ENCODE results near the gene LINGO3. TPM values are rescaled to one million over a fixed set of nuclear protein-coding genes. Genes with fewer than 3 reads are reported as not detected.

The LINGO3 gene
- total and polyA plus RNA-seq, 2 donors (not counting 1 experiment from before 2014, with no cell fraction given), result 1.1 to 3.9 TPM

GRCh38 chr19:2334986-2335846 lies 27.3 kb upstream of the LINGO3 start:
- H3K36me3 ChIP-seq (replicated peaks in 1 of 2; ENCODE audit: control extremely low read depth in 1 of 2, control insufficient read depth in 1 of 2, extremely low read depth in 1 of 2, insufficient read depth in 2 of 2, low read length in 1 of 2), result peaks cover 0 to 45% of the 10 kb centered on the region in 2 experiments
- 96% methylated on average over 14 of the region's 26 CpGs for WGBS (ENCODE audit: insufficient coverage)
- Mint-ChIP-seq H3K4me1 (peaks cover 53% of the 10 kb centered on the region), H3K4me3 (peak overlapping the region; percentile 73), H3K9me3 (ENCODE audit: insufficient read depth) (peaks cover 2% of the 10 kb centered on the region), H3K27me3 (no peaks in the 10 kb centered on the region), H3K27ac (peak overlapping the region; percentile 87)
- no peak overlapping the region for H3K27ac ChIP-seq (ENCODE audit: low read length in 2 of 2)
- H3K4me3 ChIP-seq (ENCODE audit: control extremely low read depth in 1 of 5, extremely low read depth in 1 of 5, insufficient read depth in 1 of 5, low read depth in 2 of 5, low read length in 4 of 5), result no peak overlapping the region
- ATAC-seq (ENCODE audit: low read depth), result no peak
- H3K79me2 ChIP-seq (ENCODE audit: control insufficient read depth, insufficient read depth, low read length), result peaks cover 80% of the 10 kb centered on the region
- H3K9ac ChIP-seq (ENCODE audit: low read length), result no peak overlapping the region
- H3K4me1 ChIP-seq (ENCODE audit: control insufficient read depth in 2 of 2, insufficient read depth in 2 of 2, low read length in 2 of 2), result peaks cover 37 to 42% of the 10 kb centered on the region in 2 donors
- H3K27me3 ChIP-seq (replicated peaks in 1 of 4; ENCODE audit: control extremely low read depth in 1 of 4, control insufficient read depth in 3 of 4, insufficient read depth in 4 of 4, low read length in 3 of 4), result no peaks in the 10 kb centered on the region
- peaks cover 0 to 11% (median 0%) of the 10 kb centered on the region in 3 donors for H3K9me3 ChIP-seq (ENCODE audit: control extremely low read depth in 1 of 3, control insufficient read depth in 2 of 3, insufficient read depth in 1 of 3, low read length in 2 of 3)
- no peak overlapping the region for H3K4me2 ChIP-seq (replicated peaks; ENCODE audit: low read depth, low read length, poor library complexity, severe bottlenecking)
- no peak for TF ChIP-seq EZH2 (IDR thresholded peaks at IDR 0.05; ENCODE audit: borderline replicate concordance, insufficient read depth, low read depth, low read length, poor library complexity, severe bottlenecking)
- TF ChIP-seq, protein P1, sequence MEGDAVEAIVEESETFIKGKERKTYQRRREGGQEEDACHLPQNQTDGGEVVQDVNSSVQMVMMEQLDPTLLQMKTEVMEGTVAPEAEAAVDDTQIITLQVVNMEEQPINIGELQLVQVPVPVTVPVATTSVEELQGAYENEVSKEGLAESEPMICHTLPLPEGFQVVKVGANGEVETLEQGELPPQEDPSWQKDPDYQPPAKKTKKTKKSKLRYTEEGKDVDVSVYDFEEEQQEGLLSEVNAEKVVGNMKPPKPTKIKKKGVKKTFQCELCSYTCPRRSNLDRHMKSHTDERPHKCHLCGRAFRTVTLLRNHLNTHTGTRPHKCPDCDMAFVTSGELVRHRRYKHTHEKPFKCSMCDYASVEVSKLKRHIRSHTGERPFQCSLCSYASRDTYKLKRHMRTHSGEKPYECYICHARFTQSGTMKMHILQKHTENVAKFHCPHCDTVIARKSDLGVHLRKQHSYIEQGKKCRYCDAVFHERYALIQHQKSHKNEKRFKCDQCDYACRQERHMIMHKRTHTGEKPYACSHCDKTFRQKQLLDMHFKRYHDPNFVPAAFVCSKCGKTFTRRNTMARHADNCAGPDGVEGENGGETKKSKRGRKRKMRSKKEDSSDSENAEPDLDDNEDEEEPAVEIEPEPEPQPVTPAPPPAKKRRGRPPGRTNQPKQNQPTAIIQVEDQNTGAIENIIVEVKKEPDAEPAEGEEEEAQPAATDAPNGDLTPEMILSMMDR (IDR thresholded peaks at IDR 0.05), result no peak
- DNase-seq, result peak; percentile 42
- H4K20me1 ChIP-seq (ENCODE audit: control insufficient read depth, insufficient read depth, low read length, poor library complexity, severe bottlenecking), result peaks cover 55% of the 10 kb centered on the region
- ChIA-PET POLR2A (interaction anchor here (0.6 kb wide), 1 partner anchor 72 kb away, joined by 6 read pairs; no protein-coding TSS in a partner anchor), CTCF (no interaction called here)
- intact Hi-C loops (cut with micrococcal nuclease), result no loop called here
- no peak overlapping the region for H2AFZ ChIP-seq (ENCODE audit: insufficient read depth, low read depth, low read length, poor library complexity, severe bottlenecking)

GRCh38 chr19:2334426-2334825 lies 26.5 kb upstream of the LINGO3 start:
- peaks cover 47% of the 10 kb centered on the region for H4K20me1 ChIP-seq (ENCODE audit: control insufficient read depth, insufficient read depth, low read length, poor library complexity, severe bottlenecking)
- peaks cover 0 to 11% (median 0%) of the 10 kb centered on the region in 3 donors for H3K9me3 ChIP-seq (ENCODE audit: control extremely low read depth in 1 of 3, control insufficient read depth in 2 of 3, insufficient read depth in 1 of 3, low read length in 2 of 3)
- H3K79me2 ChIP-seq (ENCODE audit: control insufficient read depth, insufficient read depth, low read length), result peaks cover 87% of the 10 kb centered on the region
- no peak overlapping the region for H3K9ac ChIP-seq (ENCODE audit: low read length)
- 96% methylated on average over 27 of the region's 27 CpGs for WGBS (ENCODE audit: insufficient coverage)
- no peak overlapping the region for H2AFZ ChIP-seq (ENCODE audit: insufficient read depth, low read depth, low read length, poor library complexity, severe bottlenecking)
- peak overlapping the region; percentile 94 for H3K4me2 ChIP-seq (replicated peaks; ENCODE audit: low read depth, low read length, poor library complexity, severe bottlenecking)
- H3K27ac Mint-ChIP-seq, result peak overlapping the region; percentile 82
- no peak for TF ChIP-seq EZH2 (IDR thresholded peaks at IDR 0.05; ENCODE audit: borderline replicate concordance, insufficient read depth, low read depth, low read length, poor library complexity, severe bottlenecking)
- TF ChIP-seq, protein P1 (IDR thresholded peaks at IDR 0.05), result no peak
- peaks cover 60% of the 10 kb centered on the region for H3K4me1 Mint-ChIP-seq
- no peak for DNase-seq
- H3K36me3 ChIP-seq (replicated peaks in 1 of 2; ENCODE audit: control extremely low read depth in 1 of 2, control insufficient read depth in 1 of 2, extremely low read depth in 1 of 2, insufficient read depth in 2 of 2, low read length in 1 of 2), result peaks cover 0 to 42% of the 10 kb centered on the region in 2 experiments
- ChIA-PET POLR2A (interaction anchor here (0.6 to 2.8 kb wide), 2 partner anchors 11 to 73 kb away, joined by 6 to 19 read pairs; no protein-coding TSS in a partner anchor), CTCF (interaction anchor here (1.1 kb wide), 1 partner anchor 60 kb away, joined by 3 read pairs; no protein-coding TSS in a partner anchor)
- H3K27me3 ChIP-seq (replicated peaks in 1 of 4; ENCODE audit: control extremely low read depth in 1 of 4, control insufficient read depth in 3 of 4, insufficient read depth in 4 of 4, low read length in 3 of 4), result no peaks in the 10 kb centered on the region
- ATAC-seq (ENCODE audit: low read depth), result no peak
- H3K27ac ChIP-seq (ENCODE audit: low read length in 2 of 2), result peak overlapping the region; percentile 62 to 97
- peaks cover 42 to 49% of the 10 kb centered on the region in 2 donors for H3K4me1 ChIP-seq (ENCODE audit: control insufficient read depth in 2 of 2, insufficient read depth in 2 of 2, low read length in 2 of 2)
- peak overlapping the region; percentile 78 for H3K4me3 Mint-ChIP-seq
- peaks cover 2% of the 10 kb centered on the region for H3K9me3 Mint-ChIP-seq (ENCODE audit: insufficient read depth)
- H3K4me3 ChIP-seq (ENCODE audit: control extremely low read depth in 1 of 5, extremely low read depth in 1 of 5, insufficient read depth in 1 of 5, low read depth in 2 of 5, low read length in 4 of 5), result no peak overlapping the region
- H3K27me3 Mint-ChIP-seq, result no peaks in the 10 kb centered on the region
- intact Hi-C loops (cut with micrococcal nuclease), result no loop called here
